IMR-90 (cell line): ENCODE results near the gene UBE2E2.
A peak's percentile ranks its signal among the peaks of the same experiment; 100 is the strongest.

Experiments
- BHLHE40 ChIP-seq: fragments of 150-350 bp; IDR thresholded peaks from 2 replicates; pipeline ENCODE4 v1.6.1; 2016; ENCODE audit warnings: mild to moderate bottlenecking, low read depth, low read length
- CEBPB ChIP-seq: IDR thresholded peaks from 2 replicates; pipeline ENCODE4 v1.6.1; 2012; ENCODE audit warnings: low read depth, low read length, improper control_type of control experiment
- CTCF ChIP-seq: conservative IDR thresholded peaks from 2 replicates; pipeline ENCODE4 v1.5.1; 2012; ENCODE audit warnings: mild to moderate bottlenecking, low read depth, low read length, improper control_type of control experiment
- ELK1 ChIP-seq: fragments of 150-350 bp; IDR thresholded peaks from 2 replicates; pipeline ENCODE4 v1.6.1; 2016; ENCODE audit warnings: low read depth, mild to moderate bottlenecking, low read length, moderate library complexity, borderline replicate concordance
- MAFK ChIP-seq: IDR thresholded peaks from 2 replicates; pipeline ENCODE4 v1.6.1; 2012; ENCODE audit warnings: low read depth, low read length, improper control_type of control experiment
- POLR2A ChIP-seq: IDR thresholded peaks from 2 replicates; pipeline ENCODE4 v1.6.1; 2012; ENCODE audit warnings: mild to moderate bottlenecking, low read depth, low read length
- RAD21 ChIP-seq: IDR thresholded peaks from 2 replicates; pipeline ENCODE4 v1.6.1; 2012; ENCODE audit warnings: low read length, improper control_type of control experiment
- SMC3 ChIP-seq: fragments of 150-350 bp; IDR thresholded peaks from 2 replicates; pipeline ENCODE4 v1.6.1; 2016; ENCODE audit warnings: low read depth, mild to moderate bottlenecking, antibody characterized with exemption, low read length, moderate library complexity

GRCh38 chr3:23580096-23580713 is 377.1 kb downstream of the UBE2E2 start:
- no peak for TF ChIP-seq CTCF
- no peak for TF ChIP-seq RAD21
- no peak for TF ChIP-seq POLR2A
- no peak for TF ChIP-seq MAFK
- TF ChIP-seq CEBPB: peak; percentile 91
- no peak for TF ChIP-seq ELK1
- no peak for TF ChIP-seq BHLHE40
- no peak for TF ChIP-seq SMC3
